OCI-LY3 (cell line): Measurements from ENCODE around the gene ACYP2.

Experiments
- H2AFZ ChIP-seq: fragments of 200-600, 300-600 bp; shearing (Covaris generic); 2 replicates; pipeline ENCODE4 v1.6.0; 2014; ENCODE audit warnings: antibody characterized with exemption, low read depth, low read length
- H3K27ac ChIP-seq: fragments of 200-600, 300-600 bp; sonication (generic); 2 replicates; pipeline ENCODE4 v1.5.1; 2014; ENCODE audit warnings: mild to moderate bottlenecking, low read length, moderate library complexity, mixed read lengths
- H3K27me3 ChIP-seq: fragments of 200-600, 300-600 bp; sonication (generic); 2 replicates; pipeline ENCODE4 v1.6.1; 2014; ENCODE audit warnings: low read depth, low read length, mixed read lengths
- H3K36me3 ChIP-seq: fragments of 200-600, 300-600 bp; sonication (generic); replicated peaks from 2 replicates; pipeline ENCODE3; 2014; ENCODE audit warnings: low read depth, low read length, mixed read lengths
- H3K4me1 ChIP-seq: fragments of 300-600, 200-600 bp; sonication (generic); 2 replicates; pipeline ENCODE4 v1.6.1; 2014; ENCODE audit warnings: low read length, mixed read lengths
- H3K4me2 ChIP-seq: fragments of 200-600, 300-600 bp; sonication (generic); 2 replicates; pipeline ENCODE4 v1.6.1; 2014; ENCODE audit warnings: low read length, mixed read lengths
- H3K4me3 ChIP-seq: fragments of 300-600, 200-600 bp; sonication (generic); 2 replicates; pipeline ENCODE4 v1.5.1; 2014; ENCODE audit warnings: antibody characterized with exemption, mild to moderate bottlenecking, low read length, moderate library complexity
- H3K79me2 ChIP-seq: fragments of 300-600, 200-600 bp; shearing (Covaris generic); 2 replicates; pipeline ENCODE4 v1.6.1; 2014; ENCODE audit warnings: mild to moderate bottlenecking, low read length, mixed read lengths
- H3K9ac ChIP-seq: fragments of 300-600, 200-600 bp; shearing (Covaris generic); 2 replicates; pipeline ENCODE4 v1.6.0; 2014; ENCODE audit warnings: mild to moderate bottlenecking, low read length, moderate library complexity
- H3K9me3 ChIP-seq: fragments of 200-600, 300-600 bp; shearing (Covaris generic); 2 replicates; pipeline ENCODE4 v1.6.1; 2014; ENCODE audit warnings: low read length, mixed read lengths; ENCODE audit not compliant: insufficient read depth
- H4K20me1 ChIP-seq: fragments of 200-600, 300-600 bp; sonication (generic); 2 replicates; pipeline ENCODE4 v1.6.1; 2016; ENCODE audit warnings: low read length, mixed read lengths; ENCODE audit not compliant: insufficient read depth
- EZH2phosphoT487 ChIP-seq: fragments of 200-600 bp; shearing (Covaris generic); IDR thresholded peaks from 2 replicates; pipeline ENCODE4 v1.6.1; 2018; ENCODE audit warnings: antibody characterized with exemption, mixed run types, low read depth
- TF ChIP-seq, protein P1 (sequence below): fragments of 200-600, 300-600 bp; sonication (generic); IDR thresholded peaks from 2 replicates; pipeline ENCODE4 v1.5.1; 2014; ENCODE audit warnings: antibody characterized with exemption, low read length, low read depth

ACYP2 gene

DNA sequence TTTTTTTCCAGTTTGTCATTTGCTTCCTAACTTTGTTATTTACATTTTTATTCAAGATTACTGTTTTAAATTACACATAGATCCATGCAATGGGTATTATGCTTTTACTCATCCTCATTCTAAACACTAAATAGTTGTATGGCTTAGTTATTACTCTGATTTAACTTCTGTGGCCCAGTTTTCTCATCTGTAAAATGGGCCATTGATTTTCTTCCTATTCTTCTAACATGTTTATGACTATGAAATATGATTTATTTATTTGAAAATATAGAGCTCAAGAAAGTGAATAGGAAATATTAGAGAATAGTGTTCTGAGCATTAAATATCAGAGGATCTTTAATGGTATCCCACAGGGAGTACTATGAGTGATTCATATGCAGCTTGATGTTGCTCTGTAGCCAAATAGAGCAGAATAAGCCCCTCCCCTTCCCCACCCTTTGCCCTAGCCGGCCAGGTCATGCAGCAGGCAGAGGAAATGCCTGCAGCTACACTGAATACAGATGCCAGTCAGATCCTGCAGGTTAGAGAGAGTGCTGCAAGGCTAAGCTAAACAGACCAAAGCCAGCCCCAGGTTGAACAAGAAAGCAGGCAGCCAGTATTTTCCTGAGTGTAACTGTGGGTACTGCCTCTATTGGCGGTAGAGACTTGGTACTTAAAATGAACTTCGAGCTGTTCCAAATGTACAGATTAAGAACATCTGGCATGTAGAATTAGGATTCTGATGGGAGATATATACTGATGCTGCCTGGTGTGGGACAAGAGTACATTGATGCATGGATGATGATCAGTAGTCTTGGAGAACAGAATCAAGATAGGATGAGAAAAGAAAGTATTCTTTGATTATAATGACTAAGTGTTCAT lies 11.7 kb upstream of the ACYP2 start:
- no peak overlapping the region for H3K9ac ChIP-seq
- H3K4me3 ChIP-seq: 0 out of 2 replicates have a peak overlapping the region, but pooled peaks have one; percentile 24
- peaks cover 67% of the 10 kb centered on the region for H3K4me1 ChIP-seq
- TF ChIP-seq, protein P1, sequence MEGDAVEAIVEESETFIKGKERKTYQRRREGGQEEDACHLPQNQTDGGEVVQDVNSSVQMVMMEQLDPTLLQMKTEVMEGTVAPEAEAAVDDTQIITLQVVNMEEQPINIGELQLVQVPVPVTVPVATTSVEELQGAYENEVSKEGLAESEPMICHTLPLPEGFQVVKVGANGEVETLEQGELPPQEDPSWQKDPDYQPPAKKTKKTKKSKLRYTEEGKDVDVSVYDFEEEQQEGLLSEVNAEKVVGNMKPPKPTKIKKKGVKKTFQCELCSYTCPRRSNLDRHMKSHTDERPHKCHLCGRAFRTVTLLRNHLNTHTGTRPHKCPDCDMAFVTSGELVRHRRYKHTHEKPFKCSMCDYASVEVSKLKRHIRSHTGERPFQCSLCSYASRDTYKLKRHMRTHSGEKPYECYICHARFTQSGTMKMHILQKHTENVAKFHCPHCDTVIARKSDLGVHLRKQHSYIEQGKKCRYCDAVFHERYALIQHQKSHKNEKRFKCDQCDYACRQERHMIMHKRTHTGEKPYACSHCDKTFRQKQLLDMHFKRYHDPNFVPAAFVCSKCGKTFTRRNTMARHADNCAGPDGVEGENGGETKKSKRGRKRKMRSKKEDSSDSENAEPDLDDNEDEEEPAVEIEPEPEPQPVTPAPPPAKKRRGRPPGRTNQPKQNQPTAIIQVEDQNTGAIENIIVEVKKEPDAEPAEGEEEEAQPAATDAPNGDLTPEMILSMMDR: no peak
- no peak for TF ChIP-seq EZH2phosphoT487
- H3K4me2 ChIP-seq: peak overlapping the region; percentile 58
- H3K79me2 ChIP-seq: no peaks in the 10 kb centered on the region
- no peaks in the 10 kb centered on the region for H3K36me3 ChIP-seq
- no peaks in the 10 kb centered on the region for H4K20me1 ChIP-seq
- no peaks in the 10 kb centered on the region for H3K27me3 ChIP-seq
- no peak overlapping the region for H3K27ac ChIP-seq
- peaks cover 11% of the 10 kb centered on the region for H3K9me3 ChIP-seq
- peak overlapping the region; percentile 86 for H2AFZ ChIP-seq

DNA sequence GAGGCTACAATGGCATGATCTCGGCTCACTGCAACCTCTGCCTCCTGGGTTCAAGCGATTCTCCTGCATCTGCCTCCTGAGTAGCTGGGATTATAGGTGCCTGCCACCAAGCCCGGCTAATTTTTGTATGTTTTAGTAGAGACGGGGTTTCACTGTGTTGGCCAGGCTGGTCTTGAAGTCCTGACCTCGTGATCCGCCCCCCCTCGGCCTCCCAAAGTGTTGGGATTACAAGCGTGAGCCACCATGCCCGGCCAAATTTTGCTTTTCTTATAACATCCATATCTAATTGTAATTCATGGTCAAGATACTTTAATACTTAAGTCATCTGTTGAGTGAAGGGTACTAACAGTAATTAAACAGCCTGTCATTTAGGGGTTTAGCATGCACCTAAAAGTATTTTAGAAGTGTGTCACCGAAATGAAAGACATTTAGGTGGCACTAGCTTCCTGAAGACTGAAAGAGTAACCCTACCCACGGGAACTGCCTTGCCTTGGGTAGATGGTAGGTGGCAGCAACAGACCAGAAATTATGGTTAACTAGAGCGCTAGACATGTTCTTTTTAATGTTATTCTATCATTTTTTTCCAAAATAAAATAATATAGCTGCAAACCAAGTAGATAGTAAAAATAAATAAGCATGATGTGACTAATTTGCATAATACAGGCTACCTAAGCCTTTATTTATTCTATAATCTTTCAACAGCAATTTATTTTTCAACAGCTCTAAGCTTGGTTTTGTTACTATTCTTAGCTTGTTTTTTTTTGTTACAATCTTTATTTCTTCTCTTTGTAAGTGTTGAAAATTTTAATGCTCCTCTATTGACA lies 8.6 kb upstream of the ACYP2 start:
- Histone ChIP-seq H3K9ac (peak overlapping the region; percentile 40), H4K20me1 (no peaks in the 10 kb centered on the region), H3K9me3 (no peaks in the 10 kb centered on the region), H2AFZ (peak overlapping the region; percentile 92), H3K36me3 (no peaks in the 10 kb centered on the region), H3K27ac (no peak overlapping the region), H3K4me2 (peak overlapping the region; percentile 86), H3K4me3 (peak overlapping the region; percentile 70), H3K27me3 (no peaks in the 10 kb centered on the region), H3K79me2 (no peaks in the 10 kb centered on the region), H3K4me1 (peaks cover 37% of the 10 kb centered on the region)
- TF ChIP-seq, protein P1: peak; percentile 84
- TF ChIP-seq EZH2phosphoT487: no peak

DNA sequence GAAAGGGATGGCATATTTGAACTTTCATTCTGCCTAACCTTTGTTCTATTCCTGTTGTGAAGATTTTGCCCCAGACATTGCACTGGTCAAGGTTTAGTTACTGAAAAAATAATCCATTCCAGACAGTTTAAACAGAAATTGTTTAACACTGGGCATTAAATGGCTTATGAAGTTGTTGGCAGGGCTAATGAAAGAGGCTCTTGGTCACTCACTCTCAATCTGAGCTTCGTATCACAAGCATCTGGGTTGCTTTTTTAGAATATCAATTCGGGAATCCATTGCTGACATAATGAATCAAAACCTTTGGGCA lies 8.0 kb upstream of the ACYP2 start:
- Histone ChIP-seq H3K4me3 (no peak overlapping the region), H2AFZ (no peak overlapping the region), H3K9me3 (no peaks in the 10 kb centered on the region), H3K27me3 (no peaks in the 10 kb centered on the region), H3K4me1 (peaks cover 31% of the 10 kb centered on the region), H4K20me1 (no peaks in the 10 kb centered on the region), H3K36me3 (no peaks in the 10 kb centered on the region), H3K9ac (no peak overlapping the region), H3K4me2 (peak overlapping the region; percentile 86; the same call in 1 of the 2 replicates), H3K79me2 (no peaks in the 10 kb centered on the region), H3K27ac (no peak overlapping the region)
- TF ChIP-seq EZH2phosphoT487: no peak
- TF ChIP-seq, protein P1: no peak
